ENCODE data around the gene MRGPRG. TPM values are rescaled to one million over a fixed set of nuclear protein-coding genes. Genes with fewer than 3 reads are reported as not detected.

Gene MRGPRG
- total RNA-seq, 1 experiment from 2014 or later = not detected

- ChIA-PET CTCF (no interaction called here), POLR2A (no interaction called here), RAD21 (ENCODE audit: low non-redundant PET in 1 of 2, low total read pairs in 2 of 2, uncharacterized antibody in 2 of 2, unreplicated experiment in 2 of 2) (no interaction called here)
- no peak for ATAC-seq
- no peak for DNase-seq (ENCODE audit: low read depth, low spot score)
- intact Hi-C loops (cut with micrococcal nuclease) = no loop called here
- H3K79me2 ChIP-seq (ENCODE audit: insufficient read depth, low read length) = no peaks in the 10 kb centered on the region
- no peak overlapping the region for H3K9ac ChIP-seq (ENCODE audit: low read length)
- TF ChIP-seq SP1 (IDR thresholded peaks at IDR 0.05; ENCODE audit: low read depth) = no peak
- no peak for TF ChIP-seq SRF (IDR thresholded peaks at IDR 0.05; ENCODE audit: low read depth)
- no peak for TF ChIP-seq EZH2 (IDR thresholded peaks at IDR 0.05)
- no peak for TF ChIP-seq RAD21 (IDR thresholded peaks at IDR 0.05; ENCODE audit: low read depth)
- TF ChIP-seq ZBTB33 (IDR thresholded peaks at IDR 0.05; ENCODE audit: extremely low read depth, insufficient replicate concordance, low read length) = no peak
- no peaks in the 10 kb centered on the region for H3K9me3 ChIP-seq (ENCODE audit: control insufficient read depth in 1 of 2, insufficient read depth in 1 of 2, low read depth in 1 of 2, low read length in 2 of 2)
- no peaks in the 10 kb centered on the region for H4K20me1 ChIP-seq (ENCODE audit: insufficient read depth)
- H3K4me2 ChIP-seq (ENCODE audit: low read length) = no peak overlapping the region
- H3K36me3 ChIP-seq (ENCODE audit: control insufficient read depth in 1 of 2, insufficient read depth in 2 of 2, low read length in 2 of 2) = no peaks in the 10 kb centered on the region
- no peak overlapping the region for H3K4me3 ChIP-seq (replicated peaks in 1 of 2; ENCODE audit: low read depth in 1 of 2, low read length in 2 of 2)
- BruUV-seq (replicated peaks) = no TSS peak
- H3K27me3 ChIP-seq (ENCODE audit: insufficient read depth, low read length) = no peaks in the 10 kb centered on the region; the same call in 1 of the 2 replicates
- no peak overlapping the region for H3K27ac ChIP-seq (ENCODE audit: low read depth, low read length)
- H3K4me1 ChIP-seq (ENCODE audit: control insufficient read depth in 1 of 2, insufficient read depth in 2 of 2, low read length in 2 of 2) = no peaks in the 10 kb centered on the region
- no peaks in the 10 kb centered on the region for H3K9me2 ChIP-seq (ENCODE audit: insufficient read depth)
- no peak overlapping the region for H2AFZ ChIP-seq (ENCODE audit: low read depth, low read length, poor library complexity, severe bottlenecking)
Observed at GRCh38 chr11:3231550-3231850, 12.9 kb upstream of the MRGPRG start.

- Histone ChIP-seq H3K4me3 (replicated peaks in 1 of 2; ENCODE audit: low read depth in 1 of 2, low read length in 2 of 2) (no peak overlapping the region), H4K20me1 (ENCODE audit: insufficient read depth) (no peaks in the 10 kb centered on the region), H3K27me3 (ENCODE audit: insufficient read depth, low read length) (no peaks in the 10 kb centered on the region; the same call in 1 of the 2 replicates), H2AFZ (ENCODE audit: low read depth, low read length, poor library complexity, severe bottlenecking) (no peak overlapping the region), H3K4me2 (ENCODE audit: low read length) (no peak overlapping the region), H3K27ac (ENCODE audit: low read depth, low read length) (no peak overlapping the region), H3K79me2 (ENCODE audit: insufficient read depth, low read length) (no peaks in the 10 kb centered on the region), H3K36me3 (ENCODE audit: control insufficient read depth in 1 of 2, insufficient read depth in 2 of 2, low read length in 2 of 2) (no peaks in the 10 kb centered on the region), H3K4me1 (ENCODE audit: control insufficient read depth in 1 of 2, insufficient read depth in 2 of 2, low read length in 2 of 2) (no peaks in the 10 kb centered on the region), H3K9me2 (ENCODE audit: insufficient read depth) (no peaks in the 10 kb centered on the region), H3K9ac (ENCODE audit: low read length) (no peak overlapping the region), H3K9me3 (ENCODE audit: control insufficient read depth in 1 of 2, insufficient read depth in 1 of 2, low read depth in 1 of 2, low read length in 2 of 2) (no peaks in the 10 kb centered on the region)
- intact Hi-C loops (cut with micrococcal nuclease) = no loop called here
- ChIA-PET POLR2A (no interaction called here), CTCF (no interaction called here), RAD21 (ENCODE audit: low non-redundant PET in 1 of 2, low total read pairs in 2 of 2, uncharacterized antibody in 2 of 2, unreplicated experiment in 2 of 2) (no interaction called here)
- TF ChIP-seq EZH2 (IDR thresholded peaks at IDR 0.05) = no peak
- no peak for TF ChIP-seq REST (IDR thresholded peaks at IDR 0.05; ENCODE audit: low read depth)
- TF ChIP-seq FOSL1 (IDR thresholded peaks at IDR 0.05; ENCODE audit: low read depth) = no peak
- BruUV-seq (replicated peaks) = no TSS peak
- ATAC-seq (no peak), DNase-seq (ENCODE audit: low read depth, low spot score) (no peak)
Observed at GRCh38 chr11:3230636-3231549, 12.3 kb upstream of the MRGPRG start.

All from HCT116 (cell line).